Thymus (tissue), 11 donors: ENCODE data around the gene CCL14. TPM values are rescaled to one million over a fixed set of nuclear protein-coding genes. Genes with fewer than 3 reads are reported as not detected.
A peak's percentile ranks its signal among the peaks of the same experiment; 100 is the strongest.

Source experiments
- DNase-seq, 9 donors: peaks; one replicate each; pipeline ENCODE4 v3.0.0-alpha.2; 2013; ENCODE audit warnings: low spot score in 9 of 9, low read depth in 6 of 9, missing footprints in 1 of 9
- H3K27ac ChIP-seq, 2 donors: one replicate each; pipeline ENCODE4 v1.5.1; 2013; ENCODE audit warnings: control low read depth in 1 of 2, low read depth in 1 of 2, low read length in 1 of 2, mild to moderate bottlenecking in 1 of 2, moderate library complexity in 1 of 2
- H3K27me3 ChIP-seq, 2 donors: one replicate each; pipeline ENCODE4 v1.5.1; 2013; ENCODE audit warnings: low read length in 1 of 2; ENCODE audit not compliant: control insufficient read depth in 2 of 2, insufficient read depth in 1 of 2
- H3K36me3 ChIP-seq, 2 donors: one replicate each; pipeline ENCODE4 v1.5.1; 2013; ENCODE audit warnings: low read length in 1 of 2, mild to moderate bottlenecking in 1 of 2, moderate library complexity in 1 of 2; ENCODE audit not compliant: control insufficient read depth in 2 of 2, insufficient read depth in 2 of 2
- H3K4me1 ChIP-seq, 2 donors: one replicate each; pipeline ENCODE4 v1.5.1; 2013; ENCODE audit warnings: low read length in 2 of 2; ENCODE audit not compliant: control insufficient read depth in 2 of 2, insufficient read depth in 2 of 2
- H3K4me3 ChIP-seq, 2 donors: one replicate each; pipeline ENCODE4 v1.5.1; 2013; ENCODE audit warnings: low read length in 2 of 2, control low read depth in 1 of 2, mild to moderate bottlenecking in 1 of 2
- H3K9me3 ChIP-seq, 2 donors: one replicate each; pipeline ENCODE4 v1.5.1; 2013; ENCODE audit warnings: low read length in 1 of 2, mild to moderate bottlenecking in 1 of 2; ENCODE audit not compliant: control insufficient read depth in 2 of 2, insufficient read depth in 1 of 2
- WGBS: extraction: QIAGEN DNeasy Blood & Tissue Kit; methylation state at CpG from one replicate; pipeline ENCODE4 v1.1.7; 2013; 5-methylcytosine and 5-hydroxymethylcytosine counted together
- polyA plus RNA-seq: library from polyadenylated mRNA; stranded (reverse); fragments of 200-250 nt; gene quantifications from one replicate; pipeline ENCODE4 v1.2.3, GENCODE V29; 2013
- total RNA-seq: library from RNA; stranded (reverse); fragments of 120-200 nt; gene quantifications from one replicate; pipeline ENCODE4 v1.2.4, GENCODE V29; 2013
- donor health status: healthy.

Gene CCL14
- total and polyA plus RNA-seq, 2 donors, result 4.1 to 94.2 TPM

DNA sequence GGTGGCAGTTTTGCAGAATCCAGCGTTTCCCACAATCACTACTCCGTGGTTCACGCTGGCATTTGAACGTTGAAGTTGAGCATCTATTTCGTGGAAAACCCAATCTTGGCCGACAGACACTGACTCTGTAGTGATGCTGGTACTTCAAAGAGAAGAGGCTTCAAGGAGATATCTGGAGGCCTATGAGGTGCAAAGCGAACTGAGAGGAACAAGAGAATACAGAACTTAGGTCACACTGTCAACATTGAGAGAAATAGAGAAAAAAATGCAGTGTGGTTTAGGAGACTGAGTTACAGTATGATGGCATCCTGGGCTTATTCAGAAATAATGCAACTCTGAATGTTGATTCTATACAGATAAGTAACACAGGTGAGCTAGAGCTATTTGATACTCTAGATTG, 21.3 kb downstream of the CCL14 start:
- no peaks in the 10 kb centered on the region for H3K9me3 ChIP-seq
- H3K4me3 ChIP-seq, result no peak overlapping the region
- H3K36me3 ChIP-seq, result no peaks in the 10 kb centered on the region
- no peaks in the 10 kb centered on the region for H3K4me1 ChIP-seq
- no peak for DNase-seq
- no peaks in the 10 kb centered on the region for H3K27me3 ChIP-seq
- no peak overlapping the region for H3K27ac ChIP-seq
- WGBS, result 95% methylated on average over 7 of the region's 7 CpGs

DNA sequence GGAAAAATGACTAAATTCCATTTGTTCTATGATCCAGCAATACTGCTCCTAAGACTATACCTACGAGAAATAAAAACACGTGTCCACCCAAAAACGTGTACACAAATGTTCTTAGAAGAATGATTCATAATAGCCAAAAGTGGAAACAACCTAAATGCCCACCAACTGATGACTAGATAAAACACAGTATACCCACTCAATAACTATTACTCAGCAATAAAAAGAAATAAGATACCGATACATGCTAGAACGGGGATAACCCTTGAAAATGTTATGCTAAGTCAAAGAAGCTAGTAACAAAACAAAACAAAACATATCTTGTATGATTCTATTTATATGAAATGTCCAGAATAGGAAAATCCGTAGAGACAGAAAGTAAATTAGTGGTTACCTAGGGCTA, 22.9 kb downstream of the CCL14 start:
- no peak overlapping the region for H3K27ac ChIP-seq
- no peak for DNase-seq
- no peaks in the 10 kb centered on the region for H3K27me3 ChIP-seq
- 92% methylated on average over 6 of the region's 6 CpGs for WGBS
- H3K9me3 ChIP-seq, result no peaks in the 10 kb centered on the region
- no peaks in the 10 kb centered on the region for H3K36me3 ChIP-seq
- no peaks in the 10 kb centered on the region for H3K4me1 ChIP-seq
- H3K4me3 ChIP-seq, result no peak overlapping the region

DNA sequence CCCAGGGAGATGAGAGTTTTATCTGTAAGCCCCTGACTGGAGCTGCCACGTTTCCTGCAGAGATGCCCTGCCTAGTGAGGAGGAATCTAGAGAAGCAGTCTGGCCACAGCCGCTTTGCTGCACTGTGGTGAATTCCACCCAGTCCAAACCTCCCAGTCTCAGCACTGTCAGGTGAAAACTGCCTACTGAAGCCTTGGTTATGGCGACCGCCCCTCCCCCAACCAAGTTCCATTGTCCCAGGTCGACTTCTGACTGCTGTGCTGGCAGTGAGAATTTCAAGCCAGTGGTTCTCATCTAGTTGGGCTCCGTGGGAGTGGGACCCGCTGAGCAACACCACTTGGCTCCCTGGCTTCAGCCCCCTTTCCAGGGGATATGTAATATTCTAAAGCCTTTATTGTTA, 32.8 kb downstream of the CCL14 start:
- Histone ChIP-seq H3K9me3 (no peaks in the 10 kb centered on the region), H3K27ac (no peak overlapping the region), H3K4me3 (no peak overlapping the region), H3K36me3 (no peaks in the 10 kb centered on the region), H3K27me3 (no peaks in the 10 kb centered on the region), H3K4me1 (no peaks in the 10 kb centered on the region)
- WGBS, result 78% methylated on average over 7 of the region's 7 CpGs
- DNase-seq, result no peak

GRCh38 chr17:35949401-35949800, 37.1 kb downstream of the CCL14 start:
- DNase-seq, result no peak
- Histone ChIP-seq H3K4me1 (no peaks in the 10 kb centered on the region), H3K27me3 (no peaks in the 10 kb centered on the region), H3K9me3 (no peaks in the 10 kb centered on the region), H3K27ac (no peak overlapping the region), H3K36me3 (no peaks in the 10 kb centered on the region), H3K4me3 (no peak overlapping the region)
- 89% methylated on average over 3 of the region's 3 CpGs for whole genome bisulfite sequencing

GRCh38 chr17:35948092-35948491, 38.4 kb downstream of the CCL14 start:
- Histone ChIP-seq H3K36me3 (no peaks in the 10 kb centered on the region), H3K27ac (no peak overlapping the region), H3K4me1 (peaks cover 0 to 4% of the 10 kb centered on the region in 2 donors), H3K4me3 (no peak overlapping the region), H3K27me3 (no peaks in the 10 kb centered on the region), H3K9me3 (no peaks in the 10 kb centered on the region)
- WGBS, result 97% methylated on average over 7 of the region's 7 CpGs
- no peak for DNase-seq

GRCh38 chr17:35947156-35947585, 39.4 kb downstream of the CCL14 start:
- 38% methylated on average over 12 of the region's 12 CpGs for WGBS
- Histone ChIP-seq H3K36me3 (no peaks in the 10 kb centered on the region), H3K27me3 (no peaks in the 10 kb centered on the region), H3K27ac (no peak overlapping the region), H3K4me3 (no peak overlapping the region), H3K4me1 (peaks cover 0 to 4% of the 10 kb centered on the region in 2 donors), H3K9me3 (no peaks in the 10 kb centered on the region)
- peak in 5 of 9 donors; percentile 24 to 68 (median 28) for DNase-seq

DNA sequence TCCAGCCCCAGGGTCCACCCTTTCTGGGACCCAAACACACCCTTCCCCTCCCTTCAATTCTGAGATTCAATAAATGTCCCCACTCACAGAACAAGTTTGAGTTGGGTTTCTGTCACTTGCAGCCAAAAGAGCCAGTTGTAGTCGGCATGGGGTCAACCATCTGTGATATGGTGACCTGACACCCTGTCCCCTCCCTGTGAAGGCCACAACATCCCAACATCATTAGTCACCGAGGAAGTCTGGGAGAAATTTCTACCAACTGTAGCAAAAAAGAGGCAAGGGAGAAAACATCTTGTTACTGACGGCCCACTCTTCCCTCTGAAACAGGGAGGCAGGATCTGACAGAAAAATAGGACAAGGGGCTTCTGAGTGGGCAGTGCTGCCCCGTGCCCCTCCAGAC, 42.4 kb downstream of the CCL14 start:
- no peak for DNase-seq
- H3K4me1 ChIP-seq, result peaks cover 0 to 4% of the 10 kb centered on the region in 2 donors
- H3K4me3 ChIP-seq, result no peak overlapping the region
- no peaks in the 10 kb centered on the region for H3K27me3 ChIP-seq
- no peak overlapping the region for H3K27ac ChIP-seq
- 96% methylated on average over 4 of the region's 4 CpGs for WGBS
- no peaks in the 10 kb centered on the region for H3K36me3 ChIP-seq
- no peaks in the 10 kb centered on the region for H3K9me3 ChIP-seq

DNA sequence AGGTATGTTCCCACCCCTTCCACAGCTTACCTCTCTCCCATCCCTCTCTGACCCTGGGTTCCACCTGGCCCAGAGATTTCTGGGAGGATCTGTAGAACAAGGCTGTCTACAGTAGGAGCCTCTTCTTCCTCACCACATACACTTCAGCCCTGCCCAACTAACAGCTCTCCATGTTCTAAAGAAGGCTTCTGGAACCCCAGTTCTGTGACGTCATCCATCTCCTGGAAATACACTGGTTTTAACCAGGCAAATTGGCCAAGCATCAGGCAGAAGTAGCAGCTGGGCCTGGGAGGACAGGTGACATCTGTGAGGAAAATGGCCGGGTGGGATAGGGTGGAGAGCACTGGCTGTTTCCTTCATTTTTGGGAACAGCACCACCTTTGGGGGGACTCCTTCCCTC, 43.0 kb downstream of the CCL14 start, which contains the start of gene LYZL6:
TSS of gene LYZL6 (minus strand) at position 177 of the 400 bp plus-strand sequence. CDS start 4,357 bp downstream, outside the sequence.
- Histone ChIP-seq H3K27ac (no peak within 1 kb of the TSS), H3K9me3 (no peaks in the 10 kb centered on the region), H3K4me1 (peaks cover 0 to 4% of the 10 kb centered on the region in 2 donors), H3K4me3 (no peak within 1 kb of the TSS), H3K27me3 (no peaks in the 10 kb centered on the region), H3K36me3 (no peaks in the 10 kb centered on the region)
- 95% methylated on average over 2 of the region's 2 CpGs for WGBS
- no peak for DNase-seq

- H3K4me1 ChIP-seq, result peaks cover 0 to 4% of the 10 kb centered on the region in 2 donors
- H3K36me3 ChIP-seq, result no peaks in the 10 kb centered on the region
- no peaks in the 10 kb centered on the region for H3K27me3 ChIP-seq
- H3K27ac ChIP-seq, result no peak overlapping the region
- DNase-seq, result no peak
- WGBS, result 79% methylated on average over 9 of the region's 9 CpGs
- no peak overlapping the region for H3K4me3 ChIP-seq
- H3K9me3 ChIP-seq, result no peaks in the 10 kb centered on the region
Measured at GRCh38 chr17:35942588-35943186, 43.8 kb downstream of the CCL14 start.
